Measurements from ENCODE around the gene EML1. TPM values are rescaled to one million over a fixed set of nuclear protein-coding genes. Genes with fewer than 3 reads are reported as not detected.
A peak's percentile ranks its signal among the peaks of the same experiment; 100 is the strongest.

EML1 gene
- total and polyA plus RNA-seq, 7 donors, result 3.1 to 40.4 (median 7.5) TPM

DNA sequence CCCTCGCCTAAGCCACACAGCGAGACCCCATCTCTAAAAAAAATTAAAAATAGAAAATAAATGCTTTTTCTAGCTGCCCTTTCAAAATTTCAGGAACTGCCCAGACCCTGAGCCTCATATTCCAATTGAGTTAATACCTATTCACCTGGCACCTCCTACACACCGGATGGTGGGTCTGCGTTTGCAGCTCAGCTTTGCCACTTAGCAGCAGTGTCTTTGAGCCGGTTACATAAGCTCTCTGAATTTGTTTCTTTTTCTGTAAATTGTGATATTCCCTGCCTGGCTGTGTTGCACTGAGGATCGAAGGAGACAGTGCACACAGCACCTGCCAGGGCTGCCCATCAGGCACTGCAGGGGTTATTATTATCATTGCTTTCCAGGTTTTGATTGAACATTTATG lies 125.6 kb downstream of the EML1 start:
- ATAC-seq, result no peak
- no peaks in the 10 kb centered on the region for H3K4me1 ChIP-seq
- intact Hi-C loops (cut with DNase I), result no loop called here
- H3K27me3 ChIP-seq (ENCODE audit: insufficient read depth in 3 of 3, low read length in 2 of 3), result no peaks in the 10 kb centered on the region
- DNase-seq, result no peak
- WGBS, 3 donors, result 82 to 99% (median 89%) methylated on average over 6 of the region's 6 CpGs
- TF ChIP-seq, protein P1, sequence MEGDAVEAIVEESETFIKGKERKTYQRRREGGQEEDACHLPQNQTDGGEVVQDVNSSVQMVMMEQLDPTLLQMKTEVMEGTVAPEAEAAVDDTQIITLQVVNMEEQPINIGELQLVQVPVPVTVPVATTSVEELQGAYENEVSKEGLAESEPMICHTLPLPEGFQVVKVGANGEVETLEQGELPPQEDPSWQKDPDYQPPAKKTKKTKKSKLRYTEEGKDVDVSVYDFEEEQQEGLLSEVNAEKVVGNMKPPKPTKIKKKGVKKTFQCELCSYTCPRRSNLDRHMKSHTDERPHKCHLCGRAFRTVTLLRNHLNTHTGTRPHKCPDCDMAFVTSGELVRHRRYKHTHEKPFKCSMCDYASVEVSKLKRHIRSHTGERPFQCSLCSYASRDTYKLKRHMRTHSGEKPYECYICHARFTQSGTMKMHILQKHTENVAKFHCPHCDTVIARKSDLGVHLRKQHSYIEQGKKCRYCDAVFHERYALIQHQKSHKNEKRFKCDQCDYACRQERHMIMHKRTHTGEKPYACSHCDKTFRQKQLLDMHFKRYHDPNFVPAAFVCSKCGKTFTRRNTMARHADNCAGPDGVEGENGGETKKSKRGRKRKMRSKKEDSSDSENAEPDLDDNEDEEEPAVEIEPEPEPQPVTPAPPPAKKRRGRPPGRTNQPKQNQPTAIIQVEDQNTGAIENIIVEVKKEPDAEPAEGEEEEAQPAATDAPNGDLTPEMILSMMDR (IDR thresholded peaks at IDR 0.05), result no peak
- no peak overlapping the region for H3K27ac ChIP-seq
- peaks cover 0 to 87% of the 10 kb centered on the region in 2 donors for H3K36me3 ChIP-seq (ENCODE audit: insufficient read depth in 1 of 2, low read depth in 1 of 2)
- no peak overlapping the region for H3K4me3 ChIP-seq
- H3K9me3 ChIP-seq, result no peaks in the 10 kb centered on the region

DNA sequence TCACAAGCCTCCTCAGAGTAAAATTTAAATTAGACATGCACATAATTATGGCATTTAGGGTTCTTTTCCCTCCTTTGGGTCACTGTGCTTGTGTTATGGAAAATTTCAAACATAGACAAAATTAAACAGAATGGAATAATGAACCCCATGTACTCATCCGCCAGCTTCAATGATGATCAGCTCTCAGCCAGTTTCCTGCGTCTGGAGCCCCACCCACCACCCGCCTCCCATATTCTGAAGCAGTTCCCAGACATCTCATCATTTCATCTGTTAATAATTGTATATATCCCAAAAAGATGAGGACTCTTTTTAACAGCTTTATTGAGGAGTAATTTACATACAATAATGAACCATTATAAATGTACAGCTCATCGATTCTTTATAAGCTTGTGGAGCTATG lies 128.2 kb downstream of the EML1 start:
- H3K27ac ChIP-seq, result no peak overlapping the region
- TF ChIP-seq, protein P1 (IDR thresholded peaks at IDR 0.05), result no peak
- no peaks in the 10 kb centered on the region for H3K4me1 ChIP-seq
- H3K36me3 ChIP-seq (ENCODE audit: insufficient read depth in 1 of 2, low read depth in 1 of 2), result peaks cover 0 to 68% of the 10 kb centered on the region in 2 donors
- no peak for DNase-seq
- WGBS, 3 donors, result 93 to 94% (median 93%) methylated on average over 4 of the region's 4 CpGs
- intact Hi-C loops (cut with DNase I), result no loop called here
- no peak overlapping the region for H3K4me3 ChIP-seq
- H3K9me3 ChIP-seq, result no peaks in the 10 kb centered on the region
- H3K27me3 ChIP-seq (ENCODE audit: insufficient read depth in 3 of 3, low read length in 2 of 3), result no peaks in the 10 kb centered on the region
- ATAC-seq, result no peak

DNA sequence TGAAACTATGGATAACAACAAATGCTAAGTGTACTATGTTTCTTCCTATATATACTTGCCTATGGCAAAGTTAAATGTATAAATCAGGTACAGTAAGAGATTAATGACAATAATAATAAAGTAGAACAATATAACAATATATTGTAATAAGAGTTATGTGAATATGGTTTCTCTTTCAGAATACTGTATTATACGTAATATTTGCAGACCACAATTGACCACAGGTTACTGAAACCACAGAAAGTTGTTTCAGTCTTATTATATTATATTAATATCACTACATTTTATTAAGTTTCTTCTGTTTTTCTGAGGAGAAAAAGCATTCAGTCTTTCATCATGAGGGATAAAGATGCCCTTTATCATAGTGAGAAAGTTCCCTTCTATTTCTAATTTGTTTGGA lies 131.2 kb downstream of the EML1 start:
- H3K36me3 ChIP-seq (ENCODE audit: insufficient read depth in 1 of 2, low read depth in 1 of 2), result peaks cover 0 to 44% of the 10 kb centered on the region in 2 donors
- no peak overlapping the region for H3K4me3 ChIP-seq
- TF ChIP-seq, protein P1 (IDR thresholded peaks at IDR 0.05), result no peak
- H3K4me1 ChIP-seq, result peaks cover 9% of the 10 kb centered on the region
- intact Hi-C loops (cut with DNase I), result no loop called here
- DNase-seq (no peak), ATAC-seq (no peak)
- no peaks in the 10 kb centered on the region for H3K27me3 ChIP-seq (ENCODE audit: insufficient read depth in 3 of 3, low read length in 2 of 3)
- 89 to 96% (median 93%) methylated on average over 1 of the region's 1 CpG for WGBS, 3 donors
- peaks cover 6% of the 10 kb centered on the region for H3K9me3 ChIP-seq
- no peak overlapping the region for H3K27ac ChIP-seq

DNA sequence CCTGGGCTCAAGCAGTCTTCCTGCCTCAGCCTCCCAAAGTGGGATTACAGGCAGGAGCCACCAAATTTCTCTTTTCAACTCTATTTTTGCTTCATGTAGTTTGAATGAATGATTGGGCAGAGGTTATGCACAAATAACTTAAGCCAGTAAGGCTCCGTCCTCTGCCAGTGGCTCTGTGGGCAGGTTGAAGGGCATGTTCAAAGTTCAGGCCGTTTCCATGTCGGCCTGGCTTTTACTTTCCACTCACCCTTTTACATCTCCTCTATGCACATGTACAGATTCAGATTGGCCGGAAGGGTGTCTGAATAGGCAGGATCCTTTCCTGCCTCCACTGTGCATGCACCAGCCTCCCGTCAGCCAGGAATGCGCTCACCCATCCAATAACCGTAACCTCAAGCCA lies 132.3 kb downstream of the EML1 start:
- no peak overlapping the region for H3K4me3 ChIP-seq
- ATAC-seq, result no peak
- TF ChIP-seq, protein P1 (IDR thresholded peaks at IDR 0.05), result no peak
- H3K4me1 ChIP-seq, result peaks cover 14% of the 10 kb centered on the region
- peaks cover 6% of the 10 kb centered on the region for H3K9me3 ChIP-seq
- H3K27ac ChIP-seq, result no peak overlapping the region
- WGBS, 3 donors, result 95% methylated on average over 7 of the region's 7 CpGs
- DNase-seq, result no peak
- intact Hi-C loops (cut with DNase I), result no loop called here
- peaks cover 0 to 33% of the 10 kb centered on the region in 2 donors for H3K36me3 ChIP-seq (ENCODE audit: insufficient read depth in 1 of 2, low read depth in 1 of 2)
- no peaks in the 10 kb centered on the region for H3K27me3 ChIP-seq (ENCODE audit: insufficient read depth in 3 of 3, low read length in 2 of 3)

DNA sequence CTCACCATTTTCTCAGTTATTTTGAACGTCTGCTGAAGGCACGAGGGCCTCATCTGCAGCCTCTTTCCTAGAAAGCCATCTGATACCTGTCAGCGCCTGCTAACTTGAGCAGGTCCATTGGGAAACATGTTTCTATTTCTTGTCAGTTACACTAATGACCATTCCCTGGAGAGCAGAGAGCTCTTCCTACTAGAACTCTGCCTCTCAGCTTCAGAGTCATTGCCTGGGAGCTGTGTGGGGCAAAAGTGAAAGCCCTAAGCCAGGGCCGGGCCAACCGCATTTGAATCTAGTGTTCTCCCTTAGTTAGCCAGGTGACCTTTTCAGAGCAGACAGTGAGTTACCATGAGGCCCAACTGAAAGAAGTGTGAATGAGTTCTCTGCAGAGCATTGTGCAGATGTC lies 135.8 kb downstream of the EML1 start:
- TF ChIP-seq, protein P1 (IDR thresholded peaks at IDR 0.05), result no peak
- WGBS, 3 donors, result 31 to 42% (median 39%) methylated on average over 5 of the region's 5 CpGs
- Histone ChIP-seq H3K36me3 (ENCODE audit: insufficient read depth in 1 of 2, low read depth in 1 of 2) (peaks cover 0 to 7% of the 10 kb centered on the region in 2 donors), H3K27me3 (ENCODE audit: insufficient read depth in 3 of 3, low read length in 2 of 3) (no peaks in the 10 kb centered on the region), H3K9me3 (peaks cover 6% of the 10 kb centered on the region), H3K4me1 (peaks cover 14% of the 10 kb centered on the region), H3K27ac (no peak overlapping the region), H3K4me3 (no peak overlapping the region)
- DNase-seq (no peak), ATAC-seq (peak; percentile 93 to 99 (median 97))
- intact Hi-C loops (cut with DNase I), result no loop called here
